Germinal center (tissue), 1 donor: Measurements from ENCODE around the gene PRPF6.

Experiments
- DNase-seq: peaks from one replicate; pipeline ENCODE4 v3.0.0; 2012; ENCODE audit warnings: mixed read lengths, low spot score

PRPF6 gene, protein sequence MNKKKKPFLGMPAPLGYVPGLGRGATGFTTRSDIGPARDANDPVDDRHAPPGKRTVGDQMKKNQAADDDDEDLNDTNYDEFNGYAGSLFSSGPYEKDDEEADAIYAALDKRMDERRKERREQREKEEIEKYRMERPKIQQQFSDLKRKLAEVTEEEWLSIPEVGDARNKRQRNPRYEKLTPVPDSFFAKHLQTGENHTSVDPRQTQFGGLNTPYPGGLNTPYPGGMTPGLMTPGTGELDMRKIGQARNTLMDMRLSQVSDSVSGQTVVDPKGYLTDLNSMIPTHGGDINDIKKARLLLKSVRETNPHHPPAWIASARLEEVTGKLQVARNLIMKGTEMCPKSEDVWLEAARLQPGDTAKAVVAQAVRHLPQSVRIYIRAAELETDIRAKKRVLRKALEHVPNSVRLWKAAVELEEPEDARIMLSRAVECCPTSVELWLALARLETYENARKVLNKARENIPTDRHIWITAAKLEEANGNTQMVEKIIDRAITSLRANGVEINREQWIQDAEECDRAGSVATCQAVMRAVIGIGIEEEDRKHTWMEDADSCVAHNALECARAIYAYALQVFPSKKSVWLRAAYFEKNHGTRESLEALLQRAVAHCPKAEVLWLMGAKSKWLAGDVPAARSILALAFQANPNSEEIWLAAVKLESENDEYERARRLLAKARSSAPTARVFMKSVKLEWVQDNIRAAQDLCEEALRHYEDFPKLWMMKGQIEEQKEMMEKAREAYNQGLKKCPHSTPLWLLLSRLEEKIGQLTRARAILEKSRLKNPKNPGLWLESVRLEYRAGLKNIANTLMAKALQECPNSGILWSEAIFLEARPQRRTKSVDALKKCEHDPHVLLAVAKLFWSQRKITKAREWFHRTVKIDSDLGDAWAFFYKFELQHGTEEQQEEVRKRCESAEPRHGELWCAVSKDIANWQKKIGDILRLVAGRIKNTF

GRCh38 chr20:63980806-63981728 is at the start of gene PRPF6:
Gene PRPF6, plus strand, starts transcription at chr20:63981132. Its CDS starts 114 bp downstream, at chr20:63981246.
- peak; percentile 98 for DNase-seq

GRCh38 chr20:63931735-63932134 is 49.2 kb upstream of the PRPF6 start:
- no peak for DNase-seq

DNA sequence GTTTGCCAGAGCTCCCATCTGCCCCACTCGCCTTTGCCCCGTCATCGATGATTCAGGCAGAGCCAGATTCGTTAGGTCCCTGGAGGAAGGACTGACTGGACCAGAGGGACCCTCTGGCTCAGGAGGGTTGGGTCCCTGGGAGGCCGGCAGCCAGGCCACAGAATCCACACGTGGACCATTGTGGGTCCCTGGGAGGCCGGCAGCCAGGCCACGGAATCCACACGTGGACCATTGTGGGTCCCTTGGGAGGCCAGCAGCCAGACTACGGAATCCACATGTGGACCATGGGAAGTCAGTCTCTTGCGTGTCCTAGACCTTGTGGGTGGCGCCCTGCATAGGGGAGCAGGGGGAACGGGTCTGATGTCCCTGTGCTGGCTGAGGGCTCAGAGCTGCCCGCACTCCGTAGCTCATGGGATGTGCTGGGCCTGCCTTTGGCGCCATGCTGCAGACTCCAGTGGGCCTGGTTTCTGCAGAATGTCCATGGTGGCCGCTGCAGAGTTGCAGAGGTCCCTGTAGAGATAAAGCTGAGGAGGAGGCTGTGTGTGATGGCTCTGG is 48.2 kb upstream of the PRPF6 start:
- DNase-seq, result no peak

DNA sequence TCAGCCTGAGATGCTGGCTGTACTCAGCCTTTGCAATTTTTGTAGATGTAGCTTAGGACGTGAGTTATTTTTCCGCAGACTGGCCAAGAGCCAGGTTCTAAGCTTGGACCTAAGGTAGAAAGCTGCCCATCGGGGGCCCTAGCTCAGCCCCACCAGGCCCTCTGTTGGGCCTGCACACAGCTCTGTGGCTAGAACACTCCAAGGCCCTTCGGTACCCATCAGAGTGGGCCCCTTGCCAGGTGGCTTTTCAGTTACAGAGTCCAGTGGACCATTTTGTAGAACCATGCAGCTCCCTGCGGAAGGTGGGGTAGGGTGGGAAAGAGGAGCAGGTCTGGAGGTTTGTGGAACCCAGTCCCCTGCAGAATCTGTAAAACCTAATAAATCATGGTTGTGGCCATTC is 47.3 kb upstream of the PRPF6 start:
- DNase-seq, result no peak

DNA sequence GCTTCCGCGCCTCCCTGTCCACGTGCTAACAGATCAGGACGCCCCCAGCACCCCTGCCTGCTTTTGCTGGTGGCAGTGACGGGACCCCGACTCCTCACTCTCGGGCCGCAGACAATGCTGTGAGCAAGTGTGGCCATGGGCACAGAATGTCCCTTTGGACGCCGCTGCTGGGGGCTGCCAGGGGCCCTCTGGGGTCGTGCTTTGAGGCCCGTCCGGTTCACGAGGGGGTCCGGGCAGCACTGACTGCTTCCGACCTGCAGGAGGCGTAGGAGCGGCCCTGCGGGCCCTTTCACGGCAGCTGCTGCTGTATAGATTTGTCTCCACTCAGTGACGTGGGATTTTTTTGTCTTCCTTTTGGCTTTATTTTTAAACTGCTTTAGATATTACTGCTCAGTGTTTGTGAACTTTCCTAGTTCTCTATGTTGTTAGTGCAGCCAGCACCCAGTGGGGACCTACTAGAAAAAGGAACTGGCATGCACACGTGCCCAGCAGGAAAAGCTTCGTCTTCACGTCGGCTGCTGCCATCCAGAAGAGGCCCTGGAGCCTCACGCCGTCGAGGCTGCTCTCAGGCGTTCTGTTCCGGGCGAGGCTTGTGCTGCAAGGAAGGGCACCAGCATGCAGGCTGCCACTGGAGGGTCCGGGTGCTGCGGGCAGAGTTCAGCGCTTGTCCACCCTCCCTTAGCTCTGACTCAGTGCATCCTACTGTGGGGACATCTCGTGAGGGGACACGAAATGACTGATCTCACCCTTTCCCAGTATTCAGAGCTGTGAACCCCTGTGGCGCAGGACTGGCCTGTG is 46.5 kb upstream of the PRPF6 start:
- DNase-seq, result no peak

- DNase-seq, result no peak
Measured at GRCh38 chr20:63935447-63935846, 45.5 kb upstream of the PRPF6 start.

DNA sequence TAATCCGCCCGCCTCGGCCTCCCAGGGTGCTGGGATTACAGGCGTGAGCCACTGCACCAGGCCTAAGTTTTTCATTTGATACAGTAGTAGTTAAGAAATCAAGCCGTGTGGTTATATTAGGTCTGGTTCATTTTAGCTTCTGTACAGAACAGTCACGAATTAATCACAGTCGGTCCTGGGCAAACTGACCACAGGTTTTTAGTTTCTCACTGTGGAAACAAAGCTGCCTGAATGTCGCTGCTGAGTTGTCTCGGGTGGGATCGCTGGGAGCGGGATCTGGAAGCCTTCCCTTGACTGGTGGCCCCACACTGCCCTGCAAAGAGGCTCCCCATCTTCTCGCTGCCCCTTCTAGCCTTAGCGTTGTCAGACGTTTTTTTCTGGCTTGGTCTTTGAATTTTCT is 43.3 kb upstream of the PRPF6 start:
- DNase-seq, result no peak

- DNase-seq, result no peak
Measured at GRCh38 chr20:63939061-63939935, 41.6 kb upstream of the PRPF6 start.

DNA sequence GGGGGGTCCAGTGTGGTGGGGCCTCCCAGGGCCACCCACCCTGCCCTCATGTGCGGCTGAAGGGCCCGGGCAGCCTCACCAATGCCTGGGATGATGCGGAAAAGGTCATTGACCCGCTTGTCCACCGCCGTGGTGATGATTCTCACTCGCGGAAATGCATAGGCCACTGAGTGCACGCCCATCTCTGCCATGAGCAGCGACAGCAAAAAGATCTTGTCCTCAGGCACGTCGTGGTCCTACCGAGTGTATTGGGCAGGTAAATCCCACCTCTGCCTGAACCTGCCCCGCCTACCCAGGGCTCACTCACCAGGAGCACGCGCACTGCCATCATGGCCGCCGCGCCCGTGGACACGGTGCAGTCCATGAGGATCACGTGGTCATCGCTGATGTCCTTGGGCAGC is 40.9 kb upstream of the PRPF6 start:
- no peak for DNase-seq

DNA sequence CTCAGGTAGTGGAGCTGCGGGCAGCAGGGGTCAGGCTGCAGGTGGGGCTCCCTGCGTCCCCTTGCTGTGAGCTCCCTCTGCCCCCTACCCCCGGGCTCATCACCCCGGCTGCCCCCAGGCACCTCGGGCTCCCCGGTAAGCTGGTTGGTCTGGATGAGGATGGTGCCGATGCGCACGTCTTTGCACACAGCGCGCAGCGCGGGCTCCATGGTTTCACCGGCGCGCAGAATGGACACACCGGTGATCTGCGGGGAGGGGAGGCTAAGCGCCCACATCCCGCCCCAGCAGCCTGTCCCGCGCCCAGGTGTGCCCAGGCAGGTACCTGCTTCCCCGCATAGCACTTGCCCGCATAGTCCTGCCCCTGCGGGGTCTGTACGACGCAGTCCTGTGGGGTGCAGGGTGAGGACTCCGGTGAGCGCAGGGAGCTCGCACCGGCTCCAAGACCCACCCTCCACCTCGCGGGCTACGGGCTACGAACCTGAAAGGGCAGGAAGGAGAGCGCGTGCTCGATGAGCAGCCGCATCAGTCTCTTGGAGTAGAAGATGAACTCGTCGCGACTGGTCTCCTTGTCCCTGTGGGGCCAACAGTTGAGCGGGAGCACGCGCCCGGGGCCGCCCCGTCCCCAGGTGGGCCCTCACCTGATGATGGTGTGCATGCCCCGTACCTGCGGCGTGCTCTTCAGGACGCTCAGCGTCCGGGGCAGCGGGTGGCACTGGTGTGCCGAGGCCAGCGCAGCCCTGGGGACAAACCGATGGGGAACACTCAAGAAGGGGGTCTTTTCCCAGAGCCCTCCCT is 40.3 kb upstream of the PRPF6 start:
- no peak for DNase-seq

GRCh38 chr20:63941282-63942081 is 39.5 kb upstream of the PRPF6 start:
- peak; percentile 62 for DNase-seq

- DNase-seq, result no peak
Measured at GRCh38 chr20:63942250-63942951, 38.5 kb upstream of the PRPF6 start.

- DNase-seq, result no peak
Measured at GRCh38 chr20:63942969-63943807, 37.7 kb upstream of the PRPF6 start.

DNA sequence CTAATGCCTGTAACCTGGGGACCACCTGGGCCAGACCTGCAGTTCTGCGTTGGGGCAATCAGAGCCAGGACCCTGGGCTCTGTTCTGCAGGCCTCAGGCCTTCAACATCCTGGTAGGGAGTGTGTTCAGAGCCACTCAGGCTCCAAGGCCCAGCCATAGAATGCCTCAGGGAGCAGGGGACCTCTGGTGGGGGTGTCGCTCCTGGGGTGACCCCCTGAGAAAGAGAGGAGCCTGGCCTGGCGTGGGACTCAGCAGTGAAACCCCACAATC is 37.2 kb upstream of the PRPF6 start:
- no peak for DNase-seq

- no peak for DNase-seq
Measured at GRCh38 chr20:63944078-63944941, 36.6 kb upstream of the PRPF6 start.
